ENCODE measurements around the gene ATG9B. TPM values are rescaled to one million over a fixed set of nuclear protein-coding genes. Genes with fewer than 3 reads are reported as not detected.

Gene ATG9B
- total and polyA plus RNA-seq, 2 of the 13 experiments (the other 11 are each of a cell fraction or from before 2014, with no cell fraction given), result 0.24 TPM; not detected in 1

DNA sequence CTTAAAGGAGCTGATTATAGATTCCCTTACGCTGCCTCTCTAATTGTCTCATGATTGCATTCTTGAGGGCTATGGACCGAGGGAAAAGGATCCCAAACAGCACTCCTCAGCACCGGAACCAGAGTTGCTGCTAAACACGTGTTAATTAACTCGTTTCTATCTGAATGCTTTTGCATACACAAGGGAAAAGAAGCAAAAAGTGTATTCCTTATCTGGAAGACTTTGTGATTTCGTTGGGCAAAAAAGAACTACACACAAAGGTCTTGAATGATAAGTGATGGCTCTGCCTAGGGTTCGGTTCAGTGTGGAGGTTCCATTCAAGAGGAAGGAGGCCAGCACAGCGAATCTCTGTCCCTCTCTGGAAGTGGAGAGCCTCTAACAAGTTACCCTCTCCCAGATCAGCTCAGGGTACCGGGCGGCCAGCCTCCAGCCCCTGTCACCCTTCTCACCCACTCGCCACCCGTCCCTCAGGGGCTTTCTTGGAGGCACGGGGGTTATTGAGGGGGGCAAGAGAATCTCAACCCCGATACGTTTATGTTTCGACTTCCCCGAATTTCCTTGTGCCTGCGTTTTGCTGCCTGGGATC is 34.6 kb upstream of the ATG9B start (continued):
- TF ChIP-seq, protein P1, sequence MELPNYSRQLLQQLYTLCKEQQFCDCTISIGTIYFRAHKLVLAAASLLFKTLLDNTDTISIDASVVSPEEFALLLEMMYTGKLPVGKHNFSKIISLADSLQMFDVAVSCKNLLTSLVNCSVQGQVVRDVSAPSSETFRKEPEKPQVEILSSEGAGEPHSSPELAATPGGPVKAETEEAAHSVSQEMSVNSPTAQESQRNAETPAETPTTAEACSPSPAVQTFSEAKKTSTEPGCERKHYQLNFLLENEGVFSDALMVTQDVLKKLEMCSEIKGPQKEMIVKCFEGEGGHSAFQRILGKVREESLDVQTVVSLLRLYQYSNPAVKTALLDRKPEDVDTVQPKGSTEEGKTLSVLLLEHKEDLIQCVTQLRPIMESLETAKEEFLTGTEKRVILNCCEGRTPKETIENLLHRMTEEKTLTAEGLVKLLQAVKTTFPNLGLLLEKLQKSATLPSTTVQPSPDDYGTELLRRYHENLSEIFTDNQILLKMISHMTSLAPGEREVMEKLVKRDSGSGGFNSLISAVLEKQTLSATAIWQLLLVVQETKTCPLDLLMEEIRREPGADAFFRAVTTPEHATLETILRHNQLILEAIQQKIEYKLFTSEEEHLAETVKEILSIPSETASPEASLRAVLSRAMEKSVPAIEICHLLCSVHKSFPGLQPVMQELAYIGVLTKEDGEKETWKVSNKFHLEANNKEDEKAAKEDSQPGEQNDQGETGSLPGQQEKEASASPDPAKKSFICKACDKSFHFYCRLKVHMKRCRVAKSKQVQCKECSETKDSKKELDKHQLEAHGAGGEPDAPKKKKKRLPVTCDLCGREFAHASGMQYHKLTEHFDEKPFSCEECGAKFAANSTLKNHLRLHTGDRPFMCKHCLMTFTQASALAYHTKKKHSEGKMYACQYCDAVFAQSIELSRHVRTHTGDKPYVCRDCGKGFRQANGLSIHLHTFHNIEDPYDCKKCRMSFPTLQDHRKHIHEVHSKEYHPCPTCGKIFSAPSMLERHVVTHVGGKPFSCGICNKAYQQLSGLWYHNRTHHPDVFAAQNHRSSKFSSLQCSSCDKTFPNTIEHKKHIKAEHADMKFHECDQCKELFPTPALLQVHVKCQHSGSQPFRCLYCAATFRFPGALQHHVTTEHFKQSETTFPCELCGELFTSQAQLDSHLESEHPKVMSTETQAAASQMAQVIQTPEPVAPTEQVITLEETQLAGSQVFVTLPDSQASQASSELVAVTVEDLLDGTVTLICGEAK (IDR thresholded peaks at IDR 0.05), result no peak
- TF ChIP-seq, protein P1 (CRISPR knock-in tag; IDR thresholded peaks at IDR 0.05), result no peak
- TF ChIP-seq ZNF446 (CRISPR knock-in tag; IDR thresholded peaks at IDR 0.05) (no peak), RXRA (CRISPR knock-in tag; IDR thresholded peaks at IDR 0.05) (no peak), TEAD3 (CRISPR knock-in tag; optimal IDR thresholded peaks at IDR 0.05; ENCODE audit: borderline replicate concordance) (no peak), ZNF598 (CRISPR knock-in tag; IDR thresholded peaks at IDR 0.05; ENCODE audit: borderline replicate concordance) (no peak), RORA (CRISPR knock-in tag; IDR thresholded peaks at IDR 0.05) (no peak)
- TF ChIP-seq, protein P2, sequence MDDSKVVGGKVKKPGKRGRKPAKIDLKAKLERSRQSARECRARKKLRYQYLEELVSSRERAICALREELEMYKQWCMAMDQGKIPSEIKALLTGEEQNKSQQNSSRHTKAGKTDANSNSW (CRISPR knock-in tag; IDR thresholded peaks at IDR 0.05; ENCODE audit: borderline replicate concordance), result no peak
- TF ChIP-seq, protein P3, sequence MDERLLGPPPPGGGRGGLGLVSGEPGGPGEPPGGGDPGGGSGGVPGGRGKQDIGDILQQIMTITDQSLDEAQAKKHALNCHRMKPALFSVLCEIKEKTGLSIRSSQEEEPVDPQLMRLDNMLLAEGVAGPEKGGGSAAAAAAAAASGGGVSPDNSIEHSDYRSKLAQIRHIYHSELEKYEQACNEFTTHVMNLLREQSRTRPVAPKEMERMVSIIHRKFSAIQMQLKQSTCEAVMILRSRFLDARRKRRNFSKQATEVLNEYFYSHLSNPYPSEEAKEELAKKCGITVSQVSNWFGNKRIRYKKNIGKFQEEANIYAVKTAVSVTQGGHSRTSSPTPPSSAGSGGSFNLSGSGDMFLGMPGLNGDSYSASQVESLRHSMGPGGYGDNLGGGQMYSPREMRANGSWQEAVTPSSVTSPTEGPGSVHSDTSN (CRISPR knock-in tag; IDR thresholded peaks at IDR 0.05), result no peak
- TF ChIP-seq, protein P4, sequence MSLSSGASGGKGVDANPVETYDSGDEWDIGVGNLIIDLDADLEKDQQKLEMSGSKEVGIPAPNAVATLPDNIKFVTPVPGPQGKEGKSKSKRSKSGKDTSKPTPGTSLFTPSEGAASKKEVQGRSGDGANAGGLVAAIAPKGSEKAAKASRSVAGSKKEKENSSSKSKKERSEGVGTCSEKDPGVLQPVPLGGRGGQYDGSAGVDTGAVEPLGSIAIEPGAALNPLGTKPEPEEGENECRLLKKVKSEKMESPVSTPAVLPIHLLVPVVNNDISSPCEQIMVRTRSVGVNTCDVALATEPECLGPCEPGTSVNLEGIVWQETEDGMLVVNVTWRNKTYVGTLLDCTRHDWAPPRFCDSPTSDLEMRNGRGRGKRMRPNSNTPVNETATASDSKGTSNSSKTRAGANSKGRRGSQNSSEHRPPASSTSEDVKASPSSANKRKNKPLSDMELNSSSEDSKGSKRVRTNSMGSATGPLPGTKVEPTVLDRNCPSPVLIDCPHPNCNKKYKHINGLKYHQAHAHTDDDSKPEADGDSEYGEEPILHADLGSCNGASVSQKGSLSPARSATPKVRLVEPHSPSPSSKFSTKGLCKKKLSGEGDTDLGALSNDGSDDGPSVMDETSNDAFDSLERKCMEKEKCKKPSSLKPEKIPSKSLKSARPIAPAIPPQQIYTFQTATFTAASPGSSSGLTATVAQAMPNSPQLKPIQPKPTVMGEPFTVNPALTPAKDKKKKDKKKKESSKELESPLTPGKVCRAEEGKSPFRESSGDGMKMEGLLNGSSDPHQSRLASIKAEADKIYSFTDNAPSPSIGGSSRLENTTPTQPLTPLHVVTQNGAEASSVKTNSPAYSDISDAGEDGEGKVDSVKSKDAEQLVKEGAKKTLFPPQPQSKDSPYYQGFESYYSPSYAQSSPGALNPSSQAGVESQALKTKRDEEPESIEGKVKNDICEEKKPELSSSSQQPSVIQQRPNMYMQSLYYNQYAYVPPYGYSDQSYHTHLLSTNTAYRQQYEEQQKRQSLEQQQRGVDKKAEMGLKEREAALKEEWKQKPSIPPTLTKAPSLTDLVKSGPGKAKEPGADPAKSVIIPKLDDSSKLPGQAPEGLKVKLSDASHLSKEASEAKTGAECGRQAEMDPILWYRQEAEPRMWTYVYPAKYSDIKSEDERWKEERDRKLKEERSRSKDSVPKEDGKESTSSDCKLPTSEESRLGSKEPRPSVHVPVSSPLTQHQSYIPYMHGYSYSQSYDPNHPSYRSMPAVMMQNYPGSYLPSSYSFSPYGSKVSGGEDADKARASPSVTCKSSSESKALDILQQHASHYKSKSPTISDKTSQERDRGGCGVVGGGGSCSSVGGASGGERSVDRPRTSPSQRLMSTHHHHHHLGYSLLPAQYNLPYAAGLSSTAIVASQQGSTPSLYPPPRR (CRISPR knock-in tag; IDR thresholded peaks at IDR 0.05; ENCODE audit: borderline replicate concordance), result no peak
